Measurements from ENCODE around the gene TMEM115.

Gene TMEM115

DNA sequence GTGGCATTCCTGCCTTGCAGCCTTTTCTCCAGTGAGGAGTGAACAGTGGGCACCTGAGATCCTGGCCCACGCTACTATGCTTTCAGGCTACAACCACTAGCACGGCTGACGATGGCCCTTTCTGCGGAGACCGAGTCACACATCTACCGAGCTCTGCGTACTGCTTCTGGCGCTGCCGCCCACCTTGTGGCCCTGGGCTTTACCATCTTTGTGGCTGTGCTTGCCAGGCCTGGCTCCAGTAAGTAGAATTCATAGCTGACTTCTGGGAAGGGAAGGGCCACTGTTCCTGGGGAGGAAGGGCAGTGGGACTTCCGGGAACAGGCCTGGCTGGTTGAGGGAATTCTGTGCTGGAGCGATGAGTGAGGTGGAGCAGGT is 8.0 kb downstream of the TMEM115 start:
- no peak for DNase-seq

DNA sequence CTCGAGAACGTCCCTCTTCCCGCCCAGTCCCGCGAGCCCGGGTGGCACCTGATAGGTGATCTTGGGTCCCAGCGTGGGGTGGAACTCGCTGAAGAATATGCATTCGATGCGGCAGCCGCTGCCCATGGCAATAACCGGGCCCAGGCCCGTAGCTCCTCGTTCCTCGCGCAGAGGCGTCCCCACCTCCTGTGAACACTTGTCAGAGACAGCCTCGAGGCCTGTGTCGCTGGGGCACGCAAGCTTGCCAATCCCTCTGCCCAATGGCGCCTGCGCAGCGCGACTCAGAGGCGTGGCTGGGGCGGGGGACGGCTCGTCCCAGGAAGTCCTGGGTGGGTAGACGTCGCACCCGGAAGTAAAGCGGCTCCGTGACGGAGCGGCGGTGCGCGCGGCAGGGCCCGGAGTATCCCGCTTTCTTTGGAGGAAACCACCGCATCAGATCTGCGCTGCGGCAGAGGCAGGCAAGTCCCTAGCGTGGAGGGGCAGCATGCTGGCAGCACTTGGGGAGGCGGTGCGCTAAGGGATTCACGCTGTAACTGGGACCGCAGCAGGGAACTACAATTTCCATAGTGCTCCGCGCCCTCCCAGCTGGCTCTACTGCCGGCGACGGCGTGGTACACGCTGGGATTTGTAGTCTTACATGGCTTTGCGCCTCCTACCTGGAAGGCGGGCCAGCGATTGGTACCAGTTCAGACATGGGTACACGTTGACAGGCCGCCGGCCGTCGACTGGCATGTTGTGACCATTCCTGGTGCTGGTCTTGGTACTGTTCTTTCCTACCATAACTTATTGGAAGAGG is 8.6 kb downstream of the TMEM115 start, which contains the start of the genes CYB561D2 and NPRL2:
CYB561D2 (plus strand) TSS at position 336 of the 796 bp plus-strand sequence. CDS start 572 bp downstream, outside the sequence.
NPRL2 (minus strand) TSS at position 249 of the 796 bp plus-strand sequence; CDS start at position 126, 123 bp downstream.
- DNase-seq: peak; percentile 94

DNA sequence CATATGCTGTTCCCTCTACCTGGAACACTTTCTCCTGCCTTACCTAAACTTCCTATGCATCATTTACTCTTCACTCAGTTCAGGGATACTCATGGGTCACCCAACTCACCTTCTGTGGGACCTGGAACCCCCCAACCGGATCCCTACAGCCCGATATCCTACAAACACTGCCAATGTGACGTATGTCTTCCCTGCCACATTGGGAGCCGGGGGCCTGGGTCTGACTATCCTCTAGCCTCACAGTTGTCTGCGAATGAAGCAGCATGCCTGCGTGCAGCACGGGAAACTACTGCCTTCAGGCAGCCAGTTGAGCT is 9.2 kb downstream of the TMEM115 start:
- DNase-seq: no peak

DNA sequence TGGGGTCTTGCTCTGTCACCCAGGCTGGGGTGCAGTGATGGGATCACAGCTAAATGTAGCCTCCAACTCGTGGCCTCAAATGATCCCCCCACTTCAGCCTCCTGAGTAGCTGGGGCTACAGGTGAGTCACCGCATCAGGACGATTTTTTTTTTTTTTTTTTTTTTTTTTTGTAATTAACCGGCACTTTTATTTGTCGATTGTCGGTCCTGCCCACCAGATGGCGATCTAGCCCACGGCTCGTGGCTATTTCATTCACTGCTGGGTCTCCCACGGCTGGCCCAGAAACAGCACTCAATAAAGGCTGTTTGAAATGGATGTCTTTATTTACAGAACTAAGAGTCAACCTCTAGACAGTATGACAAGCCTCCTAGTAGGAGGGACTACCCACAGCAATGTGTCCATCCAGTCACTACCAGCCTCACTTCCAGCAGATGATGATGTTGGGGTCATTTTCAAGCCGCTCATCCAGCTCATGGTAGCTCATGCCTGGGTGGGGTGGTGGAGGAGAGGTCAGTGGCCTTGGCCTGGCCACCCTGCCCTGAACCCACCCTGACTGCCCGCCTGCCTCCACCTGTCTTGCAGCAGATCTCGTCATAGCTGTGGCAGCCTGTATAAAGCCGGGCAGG is 12.0 kb downstream of the TMEM115 start:
- DNase-seq: peak; percentile 79

DNA sequence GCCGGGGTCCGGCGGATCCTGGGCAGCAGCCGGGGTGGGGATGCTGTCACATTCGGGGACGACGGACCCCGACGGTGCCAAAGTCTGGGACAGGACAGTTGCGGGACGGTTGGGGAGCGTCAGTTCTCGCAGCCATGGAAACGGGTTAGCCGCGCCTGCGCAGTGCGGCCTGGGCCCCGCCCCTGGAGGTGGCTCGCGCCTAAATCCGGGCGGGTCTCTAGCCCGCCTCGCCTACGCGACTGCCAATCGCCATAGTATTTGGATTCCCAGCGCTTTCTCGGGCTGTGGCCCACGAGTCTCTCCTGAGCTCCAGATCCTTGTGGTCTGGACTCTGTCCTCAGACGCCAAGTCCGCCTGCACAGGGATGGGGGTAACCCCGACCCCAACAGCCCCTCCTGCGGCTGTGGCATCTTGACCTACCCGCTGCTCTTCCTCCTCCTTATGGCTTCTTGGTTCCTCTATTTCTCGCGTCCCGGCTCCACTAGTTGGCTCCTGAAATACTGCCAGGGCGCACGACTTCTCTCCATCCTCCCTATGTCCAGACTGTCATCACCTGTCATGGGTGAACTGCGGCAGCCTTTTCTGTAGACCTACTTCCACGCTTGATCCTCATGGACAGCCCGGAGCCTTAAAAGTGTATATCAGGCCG is 13.6 kb downstream of the TMEM115 start, which contains the start of gene ZMYND10:
ZMYND10 (minus strand) TSS at position 147 of the 649 bp plus-strand sequence. CDS start 153 bp downstream, outside the sequence.
- DNase-seq: peak; percentile 72

DNA sequence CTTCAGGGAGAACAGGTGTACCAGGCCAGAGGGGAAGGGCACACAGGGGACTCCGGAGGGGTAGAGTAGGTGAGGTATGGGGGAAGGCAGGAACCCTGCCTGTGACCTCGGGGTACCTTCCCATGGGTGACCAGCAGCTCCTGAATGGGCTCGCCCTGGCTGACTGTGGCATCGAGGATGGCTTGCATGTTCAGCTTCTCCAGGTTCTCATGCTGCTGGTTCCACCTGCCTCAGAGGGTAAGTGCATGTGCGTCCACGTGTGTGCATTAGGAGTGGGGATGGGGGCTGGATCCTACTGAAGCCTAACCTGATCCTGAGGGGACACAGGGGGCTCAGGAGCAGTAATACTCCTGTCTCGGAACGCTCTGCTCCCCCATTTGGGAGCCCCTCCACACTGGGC is 14.3 kb downstream of the TMEM115 start:
- DNase-seq: no peak

DNA sequence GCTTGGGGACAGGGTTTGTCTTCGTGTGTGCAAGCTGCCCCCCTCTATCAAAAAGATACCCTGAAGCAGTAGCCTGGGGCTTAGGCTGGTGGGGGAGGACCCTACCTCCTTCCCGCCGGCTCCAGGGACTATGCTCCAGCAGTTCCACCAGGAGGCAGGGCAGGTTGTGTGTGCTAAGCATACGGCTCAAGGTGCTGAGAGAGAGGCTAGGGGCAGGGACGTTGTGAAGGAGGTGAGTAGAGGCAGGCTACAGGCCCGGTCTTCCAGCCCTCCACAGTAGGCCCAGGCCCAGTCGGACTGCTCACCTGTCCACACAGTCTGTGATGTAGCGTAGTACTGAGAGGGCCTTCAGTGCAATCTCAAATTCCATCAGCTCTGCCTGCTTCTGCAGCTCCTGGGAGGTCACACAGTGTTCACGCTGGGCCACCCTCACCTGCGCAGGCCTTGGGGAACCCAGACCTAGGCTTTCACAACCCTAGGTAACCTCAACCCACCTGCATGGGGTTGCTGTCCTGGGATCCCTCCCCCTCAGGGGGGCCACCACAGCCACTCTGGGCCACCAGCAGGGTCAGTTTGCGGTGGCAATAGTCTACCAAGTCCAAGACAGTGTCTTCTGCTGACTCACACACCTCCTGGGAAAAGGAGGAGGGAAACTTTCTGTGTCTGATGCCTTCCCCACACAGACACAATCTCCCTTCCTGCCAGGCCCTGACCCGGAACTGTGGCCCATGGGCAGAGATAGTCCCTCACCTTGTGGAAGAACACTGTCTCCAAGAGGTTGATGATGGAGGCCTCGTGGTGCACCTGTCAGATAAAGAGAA is 16.3 kb downstream of the TMEM115 start:
- DNase-seq: no peak

DNA sequence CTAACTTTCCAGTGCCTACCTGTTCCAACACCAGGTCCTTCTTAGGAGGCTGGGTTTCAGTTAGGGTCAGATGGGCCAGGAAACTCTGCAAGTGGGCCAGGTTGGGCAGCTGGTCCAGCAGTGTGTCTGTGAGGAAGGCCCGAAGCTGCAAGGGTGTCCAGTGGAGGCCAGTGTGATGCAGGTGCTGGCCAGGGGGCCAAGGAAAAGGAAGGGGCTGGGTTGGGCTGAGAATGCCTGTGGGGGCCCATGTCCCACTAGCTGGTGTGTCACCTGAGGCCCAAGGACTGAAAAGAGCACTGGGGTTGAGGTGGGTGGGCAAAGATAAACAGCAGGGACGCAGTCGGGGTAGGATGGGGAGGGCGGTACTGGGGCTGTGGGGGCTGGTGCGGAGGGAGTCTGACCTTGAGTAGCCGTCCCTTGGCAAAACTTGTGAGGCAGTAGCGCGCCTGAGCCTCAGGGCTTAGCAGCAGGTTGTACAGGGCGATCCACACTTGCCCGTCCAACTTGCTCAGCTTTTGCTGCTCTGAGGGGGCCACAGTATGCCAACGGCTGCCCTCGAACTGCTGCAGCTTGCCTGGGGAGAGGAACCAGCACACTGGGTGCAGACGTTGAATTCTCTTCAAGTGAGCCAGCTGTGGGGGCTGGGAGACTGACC is 17.2 kb downstream of the TMEM115 start:
- no peak for DNase-seq

DNA sequence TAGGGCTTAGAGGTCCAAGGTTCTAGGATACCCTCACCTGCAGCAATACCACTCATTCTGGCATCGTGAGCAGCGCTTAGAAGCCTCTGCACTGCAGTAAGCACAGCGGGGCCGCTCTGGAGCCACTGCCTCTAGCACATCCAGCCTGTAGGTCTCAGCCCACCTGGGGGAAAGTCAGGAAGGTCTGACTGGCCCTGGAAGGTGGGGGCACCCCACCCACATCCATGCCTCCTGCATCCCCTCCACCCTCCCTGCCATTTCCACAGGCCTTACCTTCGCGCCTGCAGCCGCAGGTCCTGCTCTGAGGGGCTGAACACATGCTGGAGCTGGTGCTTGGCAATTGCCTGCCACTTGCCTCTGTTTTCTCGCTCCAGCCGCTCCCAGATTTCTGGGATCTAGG is 17.8 kb downstream of the TMEM115 start:
- DNase-seq: no peak

DNA sequence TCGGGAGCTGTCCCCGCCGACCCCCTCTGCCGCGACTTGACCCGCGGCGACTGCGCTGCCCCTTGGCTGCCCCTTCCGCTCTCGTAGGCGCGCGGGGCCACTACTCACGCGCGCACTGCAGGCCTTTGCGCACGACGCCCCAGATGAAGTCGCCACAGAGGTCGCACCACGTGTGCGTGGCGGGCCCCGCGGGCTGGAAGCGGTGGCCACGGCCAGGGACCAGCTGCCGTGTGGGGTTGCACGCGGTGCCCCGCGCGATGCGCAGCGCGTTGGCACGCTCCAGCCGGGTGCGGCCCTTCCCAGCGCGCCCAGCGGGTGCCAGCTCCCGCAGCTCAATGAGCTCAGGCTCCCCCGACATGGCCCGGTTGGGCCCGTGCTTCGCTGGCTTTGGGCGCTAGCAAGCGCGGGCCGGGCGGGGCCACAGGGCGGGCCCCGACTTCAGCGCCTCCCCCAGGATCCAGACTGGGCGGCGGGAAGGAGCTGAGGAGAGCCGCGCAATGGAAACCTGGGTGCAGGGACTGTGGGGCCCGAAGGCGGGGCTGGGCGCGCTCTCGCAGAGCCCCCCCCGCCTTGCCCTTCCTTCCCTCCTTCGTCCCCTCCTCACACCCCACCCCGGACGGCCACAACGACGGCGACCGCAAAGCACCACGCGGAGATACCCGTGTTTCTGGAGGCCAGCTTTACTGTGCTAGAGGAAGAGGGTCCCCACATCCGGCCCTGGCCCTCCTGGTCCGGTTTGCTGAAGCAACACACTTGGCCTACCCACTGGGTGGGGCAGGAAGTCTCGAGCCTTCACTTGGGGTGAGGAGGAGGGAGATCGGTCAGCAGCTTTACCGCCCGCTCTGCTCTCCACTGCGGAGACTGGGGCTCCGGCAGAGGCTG is 18.6 kb downstream of the TMEM115 start, which contains the start of gene RASSF1:
RASSF1 (minus strand) TSS at position 389 of the 882 bp plus-strand sequence; CDS start at position 358, 31 bp downstream.
- DNase-seq: peak; percentile 83

DNA sequence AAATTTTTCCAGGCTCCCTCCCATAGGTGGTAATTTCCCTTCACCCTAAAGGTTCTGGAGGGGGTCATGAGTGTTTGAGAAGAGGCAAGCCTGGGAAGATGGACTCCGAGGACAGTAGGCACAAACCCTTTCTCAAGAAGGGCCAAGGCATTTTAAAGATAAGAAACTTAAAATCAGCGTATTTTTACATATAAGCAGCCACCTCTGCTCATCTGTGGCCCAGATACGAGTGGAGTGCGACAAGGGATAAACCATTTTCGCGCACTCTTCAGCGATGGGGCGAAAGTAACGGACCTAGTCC is 19.2 kb downstream of the TMEM115 start:
- no peak for DNase-seq

DNA sequence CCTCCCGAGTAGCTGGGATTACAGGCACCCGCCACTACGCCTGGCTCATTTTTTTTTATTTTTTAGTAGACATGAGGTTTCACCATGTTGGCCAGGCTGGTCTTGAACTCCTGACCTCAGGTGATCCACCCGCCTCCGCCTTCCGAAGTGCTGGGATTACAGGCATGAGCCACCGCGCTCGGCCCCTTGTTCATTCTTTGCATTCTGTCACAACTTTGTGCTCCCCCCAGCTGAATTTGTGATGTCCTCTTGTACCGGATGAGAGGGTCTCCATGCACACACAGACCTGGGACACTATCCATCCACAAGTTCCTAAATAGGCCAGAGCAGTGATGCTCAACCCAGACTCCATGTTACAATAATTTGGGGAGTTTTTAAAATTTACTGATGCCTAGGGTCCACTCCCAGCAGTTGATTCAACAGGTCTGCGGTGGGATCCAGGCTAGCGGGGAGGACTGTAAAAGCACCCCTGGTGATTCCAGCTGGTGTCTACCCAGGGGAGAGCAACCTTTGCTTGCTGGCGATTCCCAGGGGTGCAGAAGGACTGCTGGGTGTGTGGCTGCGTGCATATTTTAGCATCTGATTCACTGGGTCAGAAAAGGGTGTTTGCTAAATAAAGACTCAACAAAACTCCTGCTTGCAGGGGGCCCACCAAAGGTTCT is 19.7 kb downstream of the TMEM115 start:
- peak; percentile 66 for DNase-seq

DNA sequence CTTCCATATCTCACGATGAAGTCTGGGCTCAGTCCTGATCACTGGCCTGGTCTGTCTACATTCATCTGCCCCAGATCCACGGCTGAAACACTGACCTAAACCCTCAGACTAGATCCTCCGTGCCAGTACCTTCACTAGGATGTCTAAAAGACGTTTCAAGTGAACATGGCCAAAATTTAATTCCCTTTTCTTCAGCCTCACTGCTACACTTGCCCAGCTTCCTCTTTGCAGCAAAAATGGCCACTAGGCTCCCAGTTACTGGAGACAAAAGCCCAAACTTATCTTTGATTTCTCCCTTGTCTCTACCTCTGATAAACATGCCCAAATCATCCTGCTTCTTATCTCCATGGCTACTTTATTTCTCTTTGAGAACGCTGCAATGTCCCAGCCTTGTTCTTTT is 20.4 kb downstream of the TMEM115 start:
- no peak for DNase-seq

DNA sequence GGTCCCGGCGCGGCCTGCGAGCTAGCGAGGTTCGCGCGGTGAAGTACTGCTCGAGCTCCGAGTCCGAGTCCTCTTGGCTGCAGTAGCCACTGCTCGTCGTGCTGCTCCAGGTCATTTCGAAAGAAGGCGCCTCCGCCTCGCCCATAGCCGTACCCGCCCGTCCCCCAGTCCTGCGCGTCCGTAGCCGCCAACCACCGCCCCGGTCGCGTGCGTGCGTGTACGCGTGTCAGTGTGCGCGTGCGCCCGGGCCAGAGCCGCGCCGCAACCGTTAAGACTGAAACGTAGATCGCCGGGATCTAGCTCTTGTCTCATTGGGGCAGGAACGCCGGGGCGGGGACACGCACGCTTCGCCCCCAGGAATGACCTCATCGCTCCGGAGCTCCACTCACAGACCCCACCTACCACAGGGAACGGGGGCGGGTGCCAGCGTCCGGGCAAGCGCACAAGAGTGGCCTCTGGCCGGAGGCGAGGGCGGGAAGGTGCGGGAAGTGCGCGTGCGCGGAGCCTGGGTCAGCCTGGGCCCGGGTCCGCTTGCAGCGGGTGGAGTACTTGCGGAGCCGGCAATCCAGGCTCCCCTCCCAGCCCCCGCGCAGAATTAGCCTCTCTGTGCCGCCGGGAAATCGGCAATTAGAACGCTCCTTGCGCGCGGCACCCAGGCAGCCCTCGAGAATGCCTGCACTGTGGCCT is 22.0 kb downstream of the TMEM115 start:
- DNase-seq: peak; percentile 100

DNA sequence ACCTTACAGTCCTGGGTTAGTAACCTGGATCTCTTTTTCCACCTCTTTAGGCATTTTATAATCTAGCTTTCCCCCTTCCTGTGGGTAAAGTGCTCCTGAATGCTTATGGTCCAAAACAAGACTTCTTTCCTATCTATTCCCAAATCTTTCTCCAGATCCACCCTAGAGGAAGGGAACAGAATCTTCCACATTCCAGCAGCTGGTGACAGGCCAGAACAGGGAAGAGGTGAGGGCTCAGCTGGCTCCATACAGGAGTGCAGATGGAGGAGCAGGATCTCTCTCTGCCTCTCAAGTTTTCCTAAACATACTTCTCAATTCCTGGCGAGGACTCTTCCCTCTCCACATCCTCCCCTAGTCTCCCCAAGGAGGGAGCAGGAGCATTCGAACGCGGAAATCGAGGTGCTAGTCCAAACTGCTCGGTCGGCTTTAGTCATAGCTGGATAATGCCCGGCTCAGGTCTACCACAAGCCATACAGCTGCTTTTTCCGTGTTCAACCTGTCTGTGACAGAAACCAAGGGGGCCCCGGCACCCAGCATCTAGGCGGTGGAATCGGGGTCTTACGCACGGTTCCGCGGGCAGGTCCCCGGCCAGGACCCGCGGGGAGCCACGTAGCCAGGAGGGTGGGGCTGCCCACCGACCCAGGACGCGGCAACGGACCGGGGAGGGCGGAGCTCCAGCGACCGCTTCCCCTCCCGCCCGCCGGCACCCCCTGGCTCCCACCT is 22.7 kb downstream of the TMEM115 start:
- no peak for DNase-seq

DNA sequence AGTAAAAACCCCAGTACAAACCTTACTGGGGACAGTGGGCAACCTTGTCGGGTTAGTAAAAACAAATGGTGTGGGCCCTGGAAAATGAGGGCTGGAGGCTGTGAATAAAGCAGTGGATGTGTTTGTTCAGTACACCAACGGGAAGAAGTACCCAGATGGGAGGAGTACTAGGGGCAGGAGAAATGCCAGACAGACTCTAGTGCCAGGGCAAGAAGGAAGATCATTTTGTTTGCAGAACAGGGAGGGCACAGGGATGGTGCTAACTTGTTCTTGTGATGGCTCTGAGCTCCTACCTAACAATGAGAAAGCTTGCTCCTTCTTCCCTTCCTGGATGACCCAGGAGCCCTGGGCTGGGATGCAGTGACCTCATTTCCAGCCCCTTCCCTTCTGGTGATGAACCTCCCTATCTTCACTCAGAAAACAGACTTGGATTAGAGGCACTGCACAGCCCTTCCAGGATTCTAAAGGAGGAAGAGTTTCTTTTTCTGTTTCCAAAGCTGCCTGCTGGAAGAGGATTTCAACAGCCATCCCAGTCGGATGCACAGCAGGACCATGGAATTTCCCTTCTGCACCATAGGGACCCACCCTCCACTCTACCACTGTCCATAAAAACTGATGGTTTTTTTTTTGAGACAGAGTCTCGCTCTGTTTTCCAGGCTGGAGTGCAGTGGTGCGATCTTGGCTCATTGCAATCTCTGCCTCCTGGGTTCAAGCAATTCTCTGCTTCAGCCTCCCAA is 24.8 kb downstream of the TMEM115 start:
- no peak for DNase-seq

DNA sequence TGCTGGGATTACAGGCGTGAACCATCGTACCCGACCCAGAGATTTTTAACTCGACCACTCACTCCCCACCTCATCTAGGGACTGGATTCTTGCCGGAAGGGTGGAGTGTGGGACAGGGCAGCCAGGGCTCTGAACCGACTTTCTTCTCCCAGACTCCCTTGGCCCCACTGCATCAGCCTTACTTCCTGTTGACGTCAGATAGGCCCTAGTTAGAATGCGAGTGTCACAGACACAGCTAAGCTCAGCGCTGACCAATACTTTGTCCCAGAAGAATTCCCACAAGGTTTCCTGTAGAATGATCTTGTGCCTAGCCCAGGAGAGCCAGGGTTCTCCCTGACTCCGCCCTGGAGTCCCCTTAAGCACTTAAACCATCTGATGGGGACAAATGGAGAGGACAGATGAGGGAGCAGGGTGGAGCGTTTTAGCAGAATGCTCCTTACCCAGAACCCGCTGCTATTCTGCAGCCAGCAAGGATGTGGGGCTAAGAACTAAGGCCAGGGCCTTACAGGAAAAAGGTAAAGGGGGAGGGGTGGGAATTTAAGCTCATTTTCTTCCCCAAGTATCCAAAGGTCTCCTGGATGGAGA is 25.5 kb downstream of the TMEM115 start:
- peak; percentile 78 for DNase-seq

DNA sequence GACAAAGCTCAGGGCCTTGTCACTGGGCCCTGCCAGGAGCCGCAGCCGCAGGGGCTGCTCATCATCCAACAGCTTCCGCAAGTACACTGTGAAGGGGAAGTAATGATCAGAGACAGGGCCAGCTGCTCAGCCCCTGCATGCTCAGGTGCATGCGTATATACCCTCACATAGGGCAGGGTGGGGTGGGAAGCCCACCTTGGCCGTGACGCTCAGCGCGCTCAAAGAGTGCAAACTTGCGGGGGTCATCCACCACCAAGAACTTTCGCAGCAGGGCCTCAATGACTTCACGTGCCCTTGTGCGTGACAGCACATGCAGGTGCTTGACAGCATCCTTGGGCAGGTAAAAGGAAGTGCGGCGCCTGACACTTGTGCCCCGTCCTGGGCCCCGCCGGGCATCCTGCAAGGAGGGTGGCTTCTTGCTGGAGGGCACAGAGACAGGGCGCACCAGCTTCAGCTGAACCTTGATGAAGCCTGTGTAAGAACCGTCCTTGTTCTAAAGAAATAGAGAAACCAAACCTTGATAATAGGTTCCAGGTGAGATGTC is 27.9 kb downstream of the TMEM115 start:
- DNase-seq: no peak

All from EL (cell line).